Testis (tissue), 3 donors: Measurements from ENCODE around the gene RNF148. TPM values are rescaled to one million over a fixed set of nuclear protein-coding genes. Genes with fewer than 3 reads are reported as not detected.

ENCODE experiments used
- DNase-seq: peaks from one replicate; pipeline ENCODE4 v3.0.0-alpha.2; 2019
- H3K27ac ChIP-seq, 2 donors: fragments of 200-600 bp; sonication (generic); one replicate each; pipeline ENCODE4 v1.5.1; 2019
- H3K27me3 ChIP-seq: fragments of 200-600 bp; sonication (generic); one replicate; pipeline ENCODE4 v1.5.1; 2019
- H3K36me3 ChIP-seq: fragments of 200-600 bp; sonication (generic); one replicate; pipeline ENCODE4 v1.5.1; 2017; ENCODE audit warnings: low read depth; ENCODE audit errors: missing control alignments
- H3K4me1 ChIP-seq: fragments of 200-600 bp; sonication (generic); one replicate; pipeline ENCODE4 v1.5.1; 2019
- H3K4me3 ChIP-seq, 2 donors: fragments of 200-600 bp; sonication (generic); one replicate each; pipeline ENCODE4 v1.5.1; 2017 to 2019
- H3K9me3 ChIP-seq: fragments of 200-600 bp; sonication (generic); one replicate; pipeline ENCODE4 v1.5.1; 2017
- POLR2A ChIP-seq: fragments of 450-650 bp; IDR thresholded peaks from one replicate; pipeline ENCODE4 v1.6.1; 2017; ENCODE audit warnings: antibody characterized with exemption, mild to moderate bottlenecking, moderate library complexity
- WGBS, 2 donors: methylation state at CpG; one replicate each; pipeline ENCODE4 v1.1.5; 2018; 5-methylcytosine and 5-hydroxymethylcytosine counted together
- intact Hi-C: fragments of 100-400 bp; cut with DNase I; formaldehyde crosslinking; loops from one replicate; pipeline ENCODE4 v1.15.1; 2023; ENCODE audit warnings: low total_unique reads
- polyA plus RNA-seq: library from polyadenylated mRNA; stranded (reverse); fragments of 350-450 nt; fragmentation: Illumina TruSeq; extraction: RNeasy Lipid Tissue Mini Kit (QIAGEN cat#74804); gene quantifications from one replicate; pipeline ENCODE4 v1.2.3, GENCODE V29; 2014; ENCODE audit warnings: low read depth, low replicate concordance; ENCODE audit not compliant: insufficient read depth
- total RNA-seq, 2 donors: library from RNA; depleted of rRNA; stranded (reverse); fragments of >200 nt; gene quantifications; one replicate each; pipeline ENCODE4 v1.2.3, GENCODE V29; 2016
- TF ChIP-seq, protein P1 (sequence below), 3 experiments: fragments of 450-650 bp in 2 of 3; fragments of 200-600 bp in 1 of 3; sonication (generic) in 1 of 3; IDR thresholded peaks; one replicate each; pipeline ENCODE4 v1.5.1; 2016 to 2019; ENCODE audit warnings: antibody characterized with exemption in 3 of 3, mild to moderate bottlenecking in 2 of 3, moderate library complexity in 1 of 3

The RNF148 gene
- total and polyA plus RNA-seq, 3 donors from 2014 or later: 16.3 to 37.6 (median 25.6) TPM

DNA sequence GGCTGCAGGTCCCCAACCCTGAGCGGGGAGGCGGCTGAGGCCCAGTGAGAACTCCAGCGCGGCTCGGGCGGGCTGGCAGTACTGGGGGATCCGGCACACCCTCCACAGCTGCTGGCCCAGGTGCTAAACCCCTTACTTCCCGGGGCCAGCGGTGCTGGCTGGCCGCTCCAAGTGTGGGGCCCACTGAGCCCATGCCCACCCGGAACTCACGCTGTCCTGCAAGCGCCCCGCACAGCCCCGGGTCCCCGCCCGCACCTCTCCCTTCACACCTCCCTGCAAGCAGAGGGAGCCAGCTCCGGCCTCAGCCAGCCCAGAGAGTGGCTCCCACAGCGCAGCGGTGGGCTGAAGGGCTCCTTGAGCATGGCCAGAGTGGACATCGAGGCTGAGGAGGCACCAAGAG lies 28.8 kb downstream of the RNF148 start:
- no peaks in the 10 kb centered on the region for H3K4me1 ChIP-seq
- no peak for TF ChIP-seq POLR2A
- TF ChIP-seq, protein P1, sequence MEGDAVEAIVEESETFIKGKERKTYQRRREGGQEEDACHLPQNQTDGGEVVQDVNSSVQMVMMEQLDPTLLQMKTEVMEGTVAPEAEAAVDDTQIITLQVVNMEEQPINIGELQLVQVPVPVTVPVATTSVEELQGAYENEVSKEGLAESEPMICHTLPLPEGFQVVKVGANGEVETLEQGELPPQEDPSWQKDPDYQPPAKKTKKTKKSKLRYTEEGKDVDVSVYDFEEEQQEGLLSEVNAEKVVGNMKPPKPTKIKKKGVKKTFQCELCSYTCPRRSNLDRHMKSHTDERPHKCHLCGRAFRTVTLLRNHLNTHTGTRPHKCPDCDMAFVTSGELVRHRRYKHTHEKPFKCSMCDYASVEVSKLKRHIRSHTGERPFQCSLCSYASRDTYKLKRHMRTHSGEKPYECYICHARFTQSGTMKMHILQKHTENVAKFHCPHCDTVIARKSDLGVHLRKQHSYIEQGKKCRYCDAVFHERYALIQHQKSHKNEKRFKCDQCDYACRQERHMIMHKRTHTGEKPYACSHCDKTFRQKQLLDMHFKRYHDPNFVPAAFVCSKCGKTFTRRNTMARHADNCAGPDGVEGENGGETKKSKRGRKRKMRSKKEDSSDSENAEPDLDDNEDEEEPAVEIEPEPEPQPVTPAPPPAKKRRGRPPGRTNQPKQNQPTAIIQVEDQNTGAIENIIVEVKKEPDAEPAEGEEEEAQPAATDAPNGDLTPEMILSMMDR (IDR thresholded peaks at IDR 0.05): no peak
- H3K27ac ChIP-seq: no peak overlapping the region
- H3K4me3 ChIP-seq: no peak overlapping the region
- no peaks in the 10 kb centered on the region for H3K36me3 ChIP-seq
- no peaks in the 10 kb centered on the region for H3K27me3 ChIP-seq
- WGBS, 2 donors: 67 to 81% methylated on average over 4 to 18 of the region's 21 CpGs
- H3K9me3 ChIP-seq: no peaks in the 10 kb centered on the region
- DNase-seq: no peak
- intact Hi-C loops: no loop called here

DNA sequence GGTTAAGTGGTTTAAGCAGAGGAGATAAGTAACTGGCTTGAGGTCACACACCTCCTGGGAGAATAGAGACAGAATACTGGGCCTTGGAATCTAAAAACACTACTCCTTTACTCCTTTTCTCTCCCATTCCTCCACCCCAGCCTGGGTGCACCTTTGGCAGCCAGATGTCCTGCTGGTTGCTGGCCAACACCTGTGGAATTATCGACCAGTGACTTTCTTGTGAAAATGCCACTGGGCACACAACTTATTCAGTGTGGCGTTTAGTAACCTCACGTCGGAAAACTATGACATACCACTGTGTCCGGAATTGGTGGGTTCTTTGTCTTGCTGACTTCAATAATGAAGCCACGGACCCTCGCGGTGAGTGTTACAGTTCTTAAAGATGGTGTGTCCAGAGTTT lies 30.2 kb downstream of the RNF148 start:
- Histone ChIP-seq H3K4me1 (no peaks in the 10 kb centered on the region), H3K9me3 (no peaks in the 10 kb centered on the region), H3K27ac (no peak overlapping the region), H3K4me3 (no peak overlapping the region), H3K27me3 (no peaks in the 10 kb centered on the region), H3K36me3 (no peaks in the 10 kb centered on the region)
- intact Hi-C loops: no loop called here
- WGBS, 2 donors: 54 to 78% methylated on average over 8 of the region's 8 CpGs
- TF ChIP-seq POLR2A: no peak
- TF ChIP-seq, protein P1 (IDR thresholded peaks at IDR 0.05): no peak
- DNase-seq: no peak

GRCh38 chr7:122663733-122664132 lies 39.0 kb downstream of the RNF148 start:
- H3K27ac ChIP-seq: no peak overlapping the region
- H3K4me3 ChIP-seq: no peak overlapping the region
- no peaks in the 10 kb centered on the region for H3K27me3 ChIP-seq
- no peak for TF ChIP-seq POLR2A
- TF ChIP-seq, protein P1 (IDR thresholded peaks at IDR 0.05): no peak
- no peaks in the 10 kb centered on the region for H3K9me3 ChIP-seq
- no peak for DNase-seq
- no peaks in the 10 kb centered on the region for H3K36me3 ChIP-seq
- WGBS, 2 donors: 85 to 96% methylated on average over 2 of the region's 2 CpGs
- no peaks in the 10 kb centered on the region for H3K4me1 ChIP-seq
- intact Hi-C loops: no loop called here

DNA sequence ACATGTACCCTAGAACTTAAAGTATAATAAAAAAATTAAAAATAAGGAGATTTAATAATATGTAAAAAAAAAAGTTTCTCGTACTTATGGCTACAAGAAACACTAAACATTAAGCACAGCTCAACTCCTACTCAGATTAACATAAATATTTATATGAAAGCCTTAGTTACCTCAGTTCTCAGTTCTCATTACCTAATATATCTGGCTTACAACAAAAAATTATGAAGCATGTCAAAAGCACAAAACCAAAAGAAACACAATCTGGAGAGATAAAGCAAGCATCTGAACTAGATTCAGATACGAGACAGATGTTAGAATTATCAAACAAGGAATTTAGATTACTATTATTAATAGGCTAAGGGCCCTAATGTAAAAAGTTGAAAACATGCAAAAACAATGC lies 43.9 kb downstream of the RNF148 start:
- no peaks in the 10 kb centered on the region for H3K9me3 ChIP-seq
- no peaks in the 10 kb centered on the region for H3K36me3 ChIP-seq
- intact Hi-C loops: no loop called here
- TF ChIP-seq, protein P1 (IDR thresholded peaks at IDR 0.05): no peak
- no peak for TF ChIP-seq POLR2A
- H3K27ac ChIP-seq: no peak overlapping the region
- no peaks in the 10 kb centered on the region for H3K4me1 ChIP-seq
- no peak for DNase-seq
- no peak overlapping the region for H3K4me3 ChIP-seq
- no peaks in the 10 kb centered on the region for H3K27me3 ChIP-seq
- WGBS, 2 donors: 87 to 98% methylated on average over 2 of the region's 2 CpGs

DNA sequence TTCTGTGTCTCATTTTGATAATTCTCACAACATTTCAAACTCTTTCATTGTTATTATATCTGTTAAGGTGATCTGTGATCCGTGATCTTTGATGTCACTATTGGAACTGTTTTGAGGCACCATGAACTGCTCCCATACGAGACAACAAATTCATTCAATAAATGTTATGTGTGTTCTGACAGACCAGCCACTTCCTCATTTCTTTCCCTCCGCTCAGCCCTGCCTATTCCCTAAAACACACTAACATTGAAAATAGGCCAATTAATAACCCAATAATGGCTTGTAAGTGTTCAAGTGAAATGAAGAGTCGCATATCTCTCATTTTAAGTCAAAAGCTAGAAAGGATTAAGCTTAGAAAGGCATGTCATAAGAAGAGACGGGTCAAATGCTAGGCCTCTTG lies 49.0 kb downstream of the RNF148 start:
- H3K9me3 ChIP-seq: no peaks in the 10 kb centered on the region
- intact Hi-C loops: no loop called here
- DNase-seq: no peak
- no peak overlapping the region for H3K4me3 ChIP-seq
- H3K27me3 ChIP-seq: no peaks in the 10 kb centered on the region
- no peaks in the 10 kb centered on the region for H3K4me1 ChIP-seq
- no peak overlapping the region for H3K27ac ChIP-seq
- TF ChIP-seq, protein P1 (IDR thresholded peaks at IDR 0.05): no peak
- TF ChIP-seq POLR2A: no peak
- no peaks in the 10 kb centered on the region for H3K36me3 ChIP-seq
- WGBS, 2 donors: 93 to 97% methylated on average over 5 of the region's 5 CpGs
